OCI-LY3 (cell line): ENCODE data around the gene CTSW.

ENCODE experiments used
- CTCF ChIP-seq: fragments of 200-600, 300-600 bp; sonication (generic); IDR thresholded peaks from 2 replicates; pipeline ENCODE4 v1.5.1; 2014; ENCODE audit warnings: antibody characterized with exemption, low read length, low read depth
- EZH2phosphoT487 ChIP-seq: fragments of 200-600 bp; shearing (Covaris generic); IDR thresholded peaks from 2 replicates; pipeline ENCODE4 v1.6.1; 2018; ENCODE audit warnings: antibody characterized with exemption, mixed run types, low read depth

GRCh38 chr11:65891219-65892136 lies 11.8 kb downstream of the CTSW start:
- TF ChIP-seq CTCF, result peak; percentile 77
- no peak for TF ChIP-seq EZH2phosphoT487
